Measurements from ENCODE around the gene SLC16A3. TPM values are rescaled to one million over a fixed set of nuclear protein-coding genes. Genes with fewer than 3 reads are reported as not detected.

The SLC16A3 gene
- total RNA-seq, 1 donor from 2014 or later, result 18.1 TPM

GRCh38 chr17:82238472-82239201, 9.8 kb downstream of the SLC16A3 start:
- peak overlapping the region; percentile 92 for H3K27ac Mint-ChIP-seq (ENCODE audit: unreplicated experiment)

GRCh38 chr17:82239401-82239925, 10.6 kb downstream of the SLC16A3 start:
- DNase-seq (ENCODE audit: extremely low spot score, unreplicated experiment), result no peak
- Mint-ChIP-seq H3K27ac (ENCODE audit: unreplicated experiment) (peak overlapping the region; percentile 92), H3K36me3 (ENCODE audit: unreplicated experiment) (peaks cover 10% of the 10 kb centered on the region), H3K4me1 (ENCODE audit: unreplicated experiment) (peaks cover 71% of the 10 kb centered on the region), H3K27me3 (ENCODE audit: unreplicated experiment) (no peaks in the 10 kb centered on the region), H3K9me3 (ENCODE audit: unreplicated experiment) (no peaks in the 10 kb centered on the region), H3K4me3 (ENCODE audit: unreplicated experiment) (no peak overlapping the region)
- no peak for TF ChIP-seq CTCF (IDR thresholded peaks at IDR 0.05)

More at GRCh38 chr17:82238472-82239201, 9.8 kb downstream of the SLC16A3 start:
- H3K36me3 Mint-ChIP-seq (ENCODE audit: unreplicated experiment), result peaks cover 3% of the 10 kb centered on the region
- TF ChIP-seq CTCF (IDR thresholded peaks at IDR 0.05), result no peak
- H3K9me3 Mint-ChIP-seq (ENCODE audit: unreplicated experiment), result no peaks in the 10 kb centered on the region
- peak overlapping the region; percentile 46 for H3K4me3 Mint-ChIP-seq (ENCODE audit: unreplicated experiment)
- peaks cover 72% of the 10 kb centered on the region for H3K4me1 Mint-ChIP-seq (ENCODE audit: unreplicated experiment)
- H3K27me3 Mint-ChIP-seq (ENCODE audit: unreplicated experiment), result no peaks in the 10 kb centered on the region
- no peak for DNase-seq (ENCODE audit: extremely low spot score, unreplicated experiment)

DNA sequence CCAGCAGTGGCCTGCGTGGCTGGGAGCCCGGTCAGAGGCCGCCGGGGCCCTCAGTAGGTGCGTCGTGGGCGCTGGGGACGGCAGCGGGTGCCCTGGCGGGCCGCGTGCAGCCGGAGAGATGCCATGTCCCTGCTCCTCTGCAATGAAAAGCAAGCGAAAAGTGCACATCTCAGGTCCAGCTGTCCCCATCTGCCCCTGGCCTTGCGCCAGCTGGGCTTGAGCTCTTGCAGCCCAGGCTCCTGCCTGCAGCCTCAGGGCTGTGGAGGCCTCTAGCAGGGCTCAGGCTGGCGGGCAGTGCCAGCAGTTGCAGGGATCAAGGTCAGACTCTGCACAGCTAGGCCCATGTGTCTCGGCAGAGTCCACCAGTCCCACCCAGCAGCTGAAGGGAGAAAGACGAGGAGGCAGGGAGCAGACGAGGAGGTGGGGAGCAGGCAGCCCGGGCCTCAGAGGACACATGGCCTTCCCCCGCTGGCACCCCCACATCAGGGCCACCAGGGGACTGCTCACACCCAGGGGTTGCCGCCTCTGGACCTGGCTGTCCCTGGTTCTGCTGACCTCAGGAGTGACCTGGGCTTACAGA, 11.2 kb downstream of the SLC16A3 start:
- H3K27ac Mint-ChIP-seq (ENCODE audit: unreplicated experiment), result peak overlapping the region; percentile 87
- H3K36me3 Mint-ChIP-seq (ENCODE audit: unreplicated experiment), result peaks cover 16% of the 10 kb centered on the region
- DNase-seq (ENCODE audit: extremely low spot score, unreplicated experiment), result no peak
- no peak overlapping the region for H3K4me3 Mint-ChIP-seq (ENCODE audit: unreplicated experiment)
- H3K27me3 Mint-ChIP-seq (ENCODE audit: unreplicated experiment), result no peaks in the 10 kb centered on the region
- H3K4me1 Mint-ChIP-seq (ENCODE audit: unreplicated experiment), result peaks cover 67% of the 10 kb centered on the region
- no peaks in the 10 kb centered on the region for H3K9me3 Mint-ChIP-seq (ENCODE audit: unreplicated experiment)
- no peak for TF ChIP-seq CTCF (IDR thresholded peaks at IDR 0.05)

- Mint-ChIP-seq H3K27me3 (ENCODE audit: unreplicated experiment) (no peaks in the 10 kb centered on the region), H3K9me3 (ENCODE audit: unreplicated experiment) (no peaks in the 10 kb centered on the region), H3K36me3 (ENCODE audit: unreplicated experiment) (peaks cover 17% of the 10 kb centered on the region), H3K4me3 (ENCODE audit: unreplicated experiment) (no peak overlapping the region), H3K4me1 (ENCODE audit: unreplicated experiment) (peaks cover 64% of the 10 kb centered on the region), H3K27ac (ENCODE audit: unreplicated experiment) (peak overlapping the region; percentile 87)
- no peak for DNase-seq (ENCODE audit: extremely low spot score, unreplicated experiment)
- no peak for TF ChIP-seq CTCF (IDR thresholded peaks at IDR 0.05)
Observed at GRCh38 chr17:82240506-82241182, 11.8 kb downstream of the SLC16A3 start.

All from osteocyte (in vitro differentiated cells).